Panc1 (cell line): ENCODE data around the gene UBL7. TPM values are rescaled to one million over a fixed set of nuclear protein-coding genes. Genes with fewer than 3 reads are reported as not detected.
"Not testable (repeated sequence)": the region's sequence is repeated elsewhere in the genome, so short reads cannot be mapped to it uniquely, and the experiment has no call there.

Experiments
- ATAC-seq: fragments of 200-7000 bp; cut with Tn5 transposase; 2 replicates; pipeline ENCODE4 v1.9.1; 2020; ENCODE audit warnings: mild to moderate bottlenecking, moderate library complexity
- BruUV-seq: library from RNA; stranded (reverse); fragments of 400-500 nt; replicated peaks from 2 replicates; lab custom pipeline; 2021; lab: Mats Ljungman, UMichigan
- CTCF ChIA-PET: fragments of 300-600 bp; sonication (Branson Sonifier 250); formaldehyde crosslinking; loops from one replicate; lab custom pipeline; 2022; ENCODE audit warnings: antibody characterized with exemption; lab: Charles Lee
- POLR2A ChIA-PET: fragments of 300-600 bp; sonication (Branson Sonifier 250); formaldehyde crosslinking; loops from one replicate; lab custom pipeline; 2022; ENCODE audit warnings: antibody characterized with exemption; lab: Charles Lee
- DNase-seq: peaks from one replicate; pipeline ENCODE4 v3.0.0-alpha.2; 2010; ENCODE audit warnings: low read depth, low spot score
- H3K27ac ChIP-seq: 2 replicates; pipeline ENCODE4 v1.5.1; 2011; ENCODE audit warnings: mild to moderate bottlenecking, low read length, inconsistent platforms
- H3K27me3 ChIP-seq: fragments of 200-500 bp; sonication (Bioruptor generic); 2 replicates; pipeline ENCODE4 v1.6.0; 2014; ENCODE audit warnings: low read length, inconsistent platforms; ENCODE audit not compliant: control insufficient read depth, insufficient read depth
- H3K36me3 ChIP-seq: fragments of 200-500 bp; sonication (Bioruptor generic); 2 replicates; pipeline ENCODE4 v1.5.1; 2014; ENCODE audit warnings: inconsistent platforms, mild to moderate bottlenecking, low read length, moderate library complexity; ENCODE audit not compliant: control insufficient read depth, insufficient read depth
- H3K4me1 ChIP-seq: 2 replicates; pipeline ENCODE4 v1.5.1; 2011; ENCODE audit warnings: inconsistent platforms, mild to moderate bottlenecking, low read length, moderate library complexity; ENCODE audit not compliant: control insufficient read depth, insufficient read depth
- H3K4me3 ChIP-seq, 2 experiments: 2 replicates each; pipeline ENCODE4 v1.5.1; 2011 to 2012; ENCODE audit warnings: low read depth in 2 of 2, low read length in 2 of 2, mild to moderate bottlenecking in 2 of 2, inconsistent platforms in 1 of 2, moderate library complexity in 1 of 2
- H3K9me3 ChIP-seq: fragments of 200-500 bp; sonication (Bioruptor generic); 2 replicates; pipeline ENCODE4 v1.5.1; 2014; ENCODE audit warnings: low read depth, mild to moderate bottlenecking, inconsistent platforms, low read length, moderate library complexity; ENCODE audit not compliant: control insufficient read depth, insufficient read depth
- CTCF ChIP-seq: fragments of 450-650 bp; IDR thresholded peaks from 2 replicates; pipeline ENCODE4 v1.5.1; 2017; ENCODE audit warnings: mild to moderate bottlenecking
- POLR2AphosphoS5 ChIP-seq: IDR thresholded peaks from 2 replicates; pipeline ENCODE4 v1.6.1; 2012; ENCODE audit warnings: mild to moderate bottlenecking, low read depth, low read length, moderate library complexity
- REST ChIP-seq, 2 experiments: IDR thresholded peaks; 2 replicates each; pipeline ENCODE4 v1.6.1; 2011 to 2012; ENCODE audit warnings: low read depth in 2 of 2, control low read depth in 1 of 2, low read length in 1 of 2, mild to moderate bottlenecking in 1 of 2, moderate library complexity in 1 of 2; ENCODE audit not compliant: insufficient read depth in 1 of 2
- SIN3A ChIP-seq: IDR thresholded peaks from 2 replicates; pipeline ENCODE4 v1.6.1; 2012; ENCODE audit warnings: low read depth, mild to moderate bottlenecking, low read length, moderate library complexity, borderline replicate concordance; ENCODE audit not compliant: insufficient read depth
- TCF7L2 ChIP-seq: IDR thresholded peaks from 2 replicates; pipeline ENCODE4 v1.6.1; 2011; ENCODE audit warnings: mild to moderate bottlenecking, low read depth, low read length, inconsistent platforms
- in situ Hi-C: cut with HindIII; loops from 2 replicates; pipeline ENCODE4 v1.10.0; 2016; ENCODE audit warnings: low sequenced_read_pairs, low pct_unique_long_range_greater_than_20kb
- intact Hi-C: fragments of 100-400 bp; cut with micrococcal nuclease; formaldehyde crosslinking; loops from one replicate; pipeline ENCODE4 v1.10.0; 2022; ENCODE audit not compliant: unreplicated experiment
- total RNA-seq: library from RNA; stranded (reverse); gene quantifications from one replicate; pipeline ENCODE4 v1.2.1, GENCODE V29; 2021; ENCODE audit not compliant: unreplicated experiment

UBL7 gene
- total RNA-seq, 1 experiment from 2014 or later: 68.5 TPM

GRCh38 chr15:74458473-74458872 lies 2.5 kb downstream of the UBL7 start:
- in situ Hi-C loops: no loop called here
- Histone ChIP-seq H3K27me3 (no peaks in the 10 kb centered on the region), H3K4me1 (0 out of 2 replicates have a peak, but pooled peaks cover 3% of the 10 kb centered on the region), H3K36me3 (peaks cover 3% of the 10 kb centered on the region; the same call in 1 of the 2 replicates), H3K4me3 (no peak overlapping the region), H3K27ac (no peak overlapping the region), H3K9me3 (peaks cover 5% of the 10 kb centered on the region; the same call in 1 of the 2 replicates)
- intact Hi-C loops: no loop called here
- ChIA-PET CTCF (no interaction called here), POLR2A (interaction anchor here (0.6 kb wide), 1 partner anchor 146 kb away, joined by 3 read pairs; no protein-coding TSS in a partner anchor)
- TF ChIP-seq CTCF (no peak), TCF7L2 (no peak), REST (IDR thresholded peaks at IDR 0.05; ENCODE audit: insufficient read depth in 1 of 2, low read depth in 2 of 2, low read length in 1 of 2) (no peak), SIN3A (no peak), POLR2AphosphoS5 (no peak)
- no peak for DNase-seq
- BruUV-seq: no TSS peak
- ATAC-seq: no peak

- H3K4me1 ChIP-seq, H3K4me3 ChIP-seq, ATAC-seq, H3K27me3 ChIP-seq, POLR2A ChIA-PET, DNase-seq, BruUV-seq, in situ Hi-C loops, CTCF ChIA-PET, H3K27ac ChIP-seq, H3K9me3 ChIP-seq, intact Hi-C loops, H3K36me3 ChIP-seq: not testable (repeated sequence)
These were observed 3.9 kb downstream of the UBL7 start for GRCh38 chr15:74457036-74457435.

- DNase-seq (no peak), ATAC-seq (no peak)
- no peaks in the 10 kb centered on the region for H3K4me1 ChIP-seq
- in situ Hi-C loops (no loop called here), intact Hi-C loops (no loop called here)
- no peak overlapping the region for H3K27ac ChIP-seq
- no peaks in the 10 kb centered on the region for H3K9me3 ChIP-seq
- no peak for TF ChIP-seq TCF7L2
- no peak for TF ChIP-seq REST (IDR thresholded peaks at IDR 0.05; ENCODE audit: insufficient read depth in 1 of 2, low read depth in 2 of 2, low read length in 1 of 2)
- TF ChIP-seq CTCF: no peak
- TF ChIP-seq POLR2AphosphoS5: no peak
- TF ChIP-seq SIN3A: no peak
- BruUV-seq: no TSS peak
- H3K27me3 ChIP-seq: no peaks in the 10 kb centered on the region
- H3K4me3 ChIP-seq: no peak overlapping the region
- H3K36me3 ChIP-seq: peaks cover 6% of the 10 kb centered on the region; the same call in 1 of the 2 replicates
- CTCF ChIA-PET: interaction anchor here (0.7 kb wide), 1 partner anchor 13 kb away, joined by 5 read pairs; no protein-coding TSS in a partner anchor
- POLR2A ChIA-PET: no interaction called here
These were observed 6.0 kb downstream of the UBL7 start for GRCh38 chr15:74454764-74455500.
